ENCODE measurements around the gene TLE6.
"Not testable (repeated sequence)": the region's sequence is repeated elsewhere in the genome, so short reads cannot be mapped to it uniquely, and the experiment has no call there.

Gene TLE6

GRCh38 chr19:3005345-3005744 lies 28.0 kb downstream of the TLE6 start:
- DNase-seq, result no peak

GRCh38 chr19:3006075-3006767 lies 28.9 kb downstream of the TLE6 start:
- no peak for DNase-seq

- no peak for DNase-seq
Observed at GRCh38 chr19:3007975-3008374, 30.6 kb downstream of the TLE6 start.

- DNase-seq, result no peak
Observed at GRCh38 chr19:3008994-3009393, 31.6 kb downstream of the TLE6 start.

- no peak for DNase-seq
Observed at GRCh38 chr19:3010871-3011270, 33.5 kb downstream of the TLE6 start.

GRCh38 chr19:3012059-3012458 lies 34.7 kb downstream of the TLE6 start:
- not testable (repeated sequence) for DNase-seq

GRCh38 chr19:3012621-3013262 lies 35.4 kb downstream of the TLE6 start:
- no peak for DNase-seq

- no peak for DNase-seq
Observed at GRCh38 chr19:3013263-3013725, 35.9 kb downstream of the TLE6 start.

GRCh38 chr19:3014135-3014534 lies 36.8 kb downstream of the TLE6 start:
- DNase-seq, result no peak

GRCh38 chr19:3015126-3016057 lies 38.0 kb downstream of the TLE6 start:
- no peak for DNase-seq

- DNase-seq, result no peak
Observed at GRCh38 chr19:3017923-3018322, 40.6 kb downstream of the TLE6 start.

- no peak for DNase-seq
Observed at GRCh38 chr19:3019211-3019854, 42.0 kb downstream of the TLE6 start.

GRCh38 chr19:3020321-3020960 lies 43.1 kb downstream of the TLE6 start:
- no peak for DNase-seq

- no peak for DNase-seq
Observed at GRCh38 chr19:3024509-3024869, 47.1 kb downstream of the TLE6 start.

- DNase-seq, result no peak
Observed at GRCh38 chr19:3024870-3025548, 47.6 kb downstream of the TLE6 start.

GRCh38 chr19:3025549-3025886 lies 48.2 kb downstream of the TLE6 start:
- no peak for DNase-seq

GRCh38 chr19:3026768-3027167 lies 49.4 kb downstream of the TLE6 start:
- no peak for DNase-seq

GRCh38 chr19:3027292-3027691 lies 49.9 kb downstream of the TLE6 start:
- no peak for DNase-seq

- no peak for DNase-seq
Observed at GRCh38 chr19:3027981-3028304, 50.6 kb downstream of the TLE6 start.

GRCh38 chr19:3028305-3029064 lies 51.1 kb downstream of the TLE6 start:
- DNase-seq, result no peak

Measured in activated effector memory CD4-positive, alpha-beta T cell treated with Interleukin-2 at 50 U/mL for 16 hours (primary cell).